Measurements from ENCODE around the gene PHF10.
"Not testable (repeated sequence)": the region's sequence is repeated elsewhere in the genome, so short reads cannot be mapped to it uniquely, and the experiment has no call there.

The PHF10 gene

DNA sequence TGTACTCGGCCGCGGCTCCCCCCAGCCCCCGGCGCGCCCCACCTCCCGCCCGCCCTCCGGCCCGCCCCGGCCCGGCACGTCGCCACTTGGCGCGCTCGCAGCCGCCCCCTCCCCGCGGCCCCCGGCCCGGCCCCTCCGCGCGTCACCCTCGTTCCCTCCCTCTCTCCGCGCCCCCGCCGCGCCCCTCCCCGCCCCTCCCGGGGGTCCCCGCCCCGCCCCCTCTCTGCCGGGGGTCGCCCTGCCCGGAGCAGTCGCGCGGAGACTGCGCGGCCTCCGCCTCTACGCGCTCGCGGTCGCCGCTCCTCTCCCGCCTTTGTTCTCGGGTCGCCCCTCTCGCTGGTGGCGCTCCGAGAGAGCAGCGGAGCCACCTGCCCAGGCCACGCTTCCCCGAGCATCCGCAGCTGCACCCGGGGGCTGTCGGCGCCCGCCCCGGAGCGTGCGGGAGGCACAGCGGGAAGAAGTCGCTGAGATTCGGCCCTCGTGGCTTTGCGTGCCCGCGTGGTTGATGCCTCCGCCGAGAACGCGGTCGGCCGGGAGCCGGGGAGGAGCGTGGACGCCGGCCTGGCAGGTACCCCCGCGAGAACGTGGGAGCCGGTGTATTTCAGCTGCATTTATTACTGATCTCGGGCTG is at the start of gene PHF10:
Gene PHF10, minus strand, starts transcription at position 7 of the 631 bp plus-strand sequence. CDS start 569 bp downstream, outside the sequence.
- peak; percentile 47 to 67 for DNase-seq (ENCODE audit: low read depth in 2 of 2)

DNA sequence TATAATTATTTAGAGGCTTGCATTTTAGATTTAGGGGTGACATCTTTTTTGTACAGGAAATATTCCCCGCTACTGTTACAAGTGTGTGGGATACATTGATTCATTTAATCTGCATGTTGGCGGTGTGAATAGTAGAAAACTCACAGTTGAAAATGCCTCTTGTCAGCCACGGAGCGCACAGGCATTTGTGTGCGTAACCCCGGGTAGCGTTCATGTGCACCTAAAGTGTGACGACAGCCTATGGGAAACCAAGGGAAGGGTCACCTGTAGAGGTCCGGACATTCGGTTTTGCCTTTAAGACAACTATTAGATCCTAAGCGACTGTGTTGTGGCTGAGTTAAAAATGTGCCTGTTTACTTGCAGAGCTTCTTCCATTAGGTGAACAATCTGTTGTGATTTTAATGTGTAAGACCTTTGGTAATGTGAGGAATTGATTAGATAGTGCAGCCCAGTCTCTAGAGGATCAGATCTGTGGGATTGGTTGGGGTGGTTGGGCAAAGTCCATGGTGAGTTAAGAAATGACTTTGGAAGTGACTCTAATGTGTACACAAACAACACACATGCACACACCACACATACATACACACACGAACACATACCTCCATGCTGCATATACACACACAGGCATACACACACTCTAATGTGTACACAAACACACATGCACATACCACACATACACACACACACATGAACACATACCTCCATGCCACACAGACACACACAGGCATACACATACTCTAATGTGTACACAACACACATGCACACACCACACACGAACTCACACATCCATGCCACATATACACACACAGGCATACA is 42.8 kb upstream of the PHF10 start:
- no peak for DNase-seq (ENCODE audit: low read depth in 2 of 2)

DNA sequence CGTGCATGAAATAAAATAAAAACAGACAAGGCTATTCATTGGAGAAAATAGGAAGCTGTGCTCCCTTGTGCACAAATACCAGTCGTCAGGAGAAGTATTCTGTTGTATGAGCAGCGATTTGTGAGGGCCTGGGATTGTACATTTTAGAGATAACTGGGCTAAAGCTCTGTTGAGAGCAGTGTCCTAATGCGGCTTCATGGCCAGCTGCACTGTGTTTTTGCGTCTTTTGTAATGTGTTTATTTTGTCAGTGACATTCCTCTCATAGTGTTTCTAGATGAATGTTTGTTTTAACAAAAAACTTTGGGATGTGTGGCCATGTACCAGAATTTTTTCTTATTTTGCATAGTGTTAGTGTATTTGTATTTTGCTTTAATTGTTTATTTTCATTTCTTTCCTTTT is 41.9 kb upstream of the PHF10 start:
- DNase-seq (ENCODE audit: low read depth in 2 of 2), result no peak

DNA sequence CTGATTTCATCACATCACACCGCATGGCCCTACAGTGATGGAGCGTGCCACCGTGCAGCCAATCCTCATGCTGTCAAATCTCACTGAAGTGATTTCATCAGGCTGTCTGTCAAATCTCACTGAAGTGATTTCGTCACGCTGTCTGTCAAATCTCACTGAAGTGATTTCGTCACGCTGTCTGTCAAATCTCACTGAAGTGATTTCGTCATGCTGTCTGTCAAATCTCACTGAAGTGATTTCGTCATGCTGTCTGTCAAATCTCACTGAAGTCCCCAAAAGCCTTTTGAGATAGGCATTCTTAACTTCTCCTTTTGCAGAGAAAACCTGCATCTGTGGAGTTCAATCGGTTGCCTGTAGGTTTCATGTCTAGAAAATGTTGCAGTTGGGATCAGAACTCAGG is 41.5 kb upstream of the PHF10 start:
- not testable (repeated sequence) for DNase-seq (ENCODE audit: low read depth in 2 of 2)

DNA sequence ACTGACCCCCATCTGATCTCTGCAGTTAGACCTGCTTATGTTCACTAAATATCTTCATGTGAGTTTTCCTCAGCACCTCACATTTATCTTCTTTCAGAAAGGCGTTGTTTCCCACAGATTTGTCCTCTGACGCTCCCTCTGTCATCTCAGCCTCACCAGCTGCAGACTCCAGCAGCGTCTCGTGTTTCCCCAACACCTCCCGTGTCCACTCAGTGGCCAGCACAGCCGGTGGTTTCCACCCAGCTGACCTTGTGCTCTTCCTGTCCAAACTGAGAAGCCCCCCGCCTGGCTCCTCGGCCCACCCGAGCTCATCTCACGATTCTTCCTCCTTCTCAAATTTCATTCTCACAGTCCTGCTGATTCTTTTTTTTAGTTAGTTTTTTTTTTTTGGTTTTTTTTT is 39.6 kb upstream of the PHF10 start:
- DNase-seq (ENCODE audit: low read depth in 2 of 2), result no peak

DNA sequence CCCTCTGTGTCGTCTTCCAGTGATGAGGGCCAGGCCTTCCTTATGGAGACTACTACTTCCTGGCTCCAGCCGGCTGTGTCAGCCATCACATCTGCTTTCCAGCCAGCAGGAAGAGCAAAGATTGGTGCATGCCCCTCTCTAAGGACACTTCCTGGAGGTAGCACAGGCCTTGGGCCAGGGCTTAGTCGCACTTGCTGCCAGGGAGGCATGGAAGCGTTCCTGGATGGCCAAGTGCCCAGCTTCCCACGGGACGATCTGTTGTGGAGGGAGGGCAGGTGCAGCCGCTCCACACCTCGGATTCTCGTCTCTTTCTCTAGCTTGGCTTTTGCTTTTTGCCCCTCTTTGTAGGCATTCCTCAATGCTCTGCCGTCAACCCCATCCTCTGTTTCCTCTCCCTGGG is 39.0 kb upstream of the PHF10 start:
- no peak for DNase-seq (ENCODE audit: low read depth in 2 of 2)

DNA sequence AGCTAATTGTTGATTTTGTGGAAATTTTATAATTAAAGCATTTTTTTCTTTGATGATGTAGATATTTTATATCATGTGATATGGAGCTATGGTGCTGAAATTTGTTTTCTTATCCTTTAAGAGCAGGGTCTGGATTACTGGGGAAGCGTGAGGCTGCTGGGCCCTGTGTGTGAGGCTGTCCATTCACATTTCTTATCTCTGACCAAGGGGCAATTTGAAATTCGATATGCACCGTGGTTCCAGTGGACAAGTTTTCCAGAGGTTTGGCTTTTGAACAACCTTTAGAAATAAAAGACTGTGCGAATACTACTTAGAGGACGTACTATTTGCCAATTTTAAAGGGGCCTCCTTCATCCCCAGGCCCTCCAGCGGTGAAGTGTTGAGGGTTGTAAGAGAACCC is 30.9 kb upstream of the PHF10 start:
- DNase-seq (ENCODE audit: low read depth in 2 of 2), result no peak

DNA sequence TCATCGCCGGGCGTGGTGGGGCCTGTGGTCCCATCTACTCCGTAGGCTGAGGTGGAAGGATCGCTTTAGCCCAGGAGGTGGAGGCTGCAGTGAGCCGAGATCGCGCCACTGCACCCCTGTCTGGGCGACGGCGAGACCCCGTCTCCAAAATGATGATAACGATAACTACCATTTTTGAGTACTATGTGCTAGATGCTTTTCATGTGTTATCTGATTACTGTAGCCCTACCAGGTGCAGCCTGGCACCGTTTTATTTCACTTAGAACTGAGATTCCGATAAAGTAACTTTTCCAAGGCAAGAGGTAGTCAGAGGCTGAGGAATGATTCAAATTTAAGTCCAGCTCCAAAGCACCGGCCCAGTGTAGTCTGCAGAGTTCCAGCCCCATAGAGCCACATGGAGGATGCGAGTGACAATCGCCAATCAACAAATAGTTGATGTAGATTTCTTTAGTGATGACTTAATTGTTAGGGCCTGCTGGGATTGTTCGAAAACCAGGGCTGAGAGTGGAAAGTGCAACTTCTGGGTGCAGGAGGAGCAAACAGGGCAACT is 27.8 kb upstream of the PHF10 start:
- no peak for DNase-seq (ENCODE audit: low read depth in 2 of 2)

DNA sequence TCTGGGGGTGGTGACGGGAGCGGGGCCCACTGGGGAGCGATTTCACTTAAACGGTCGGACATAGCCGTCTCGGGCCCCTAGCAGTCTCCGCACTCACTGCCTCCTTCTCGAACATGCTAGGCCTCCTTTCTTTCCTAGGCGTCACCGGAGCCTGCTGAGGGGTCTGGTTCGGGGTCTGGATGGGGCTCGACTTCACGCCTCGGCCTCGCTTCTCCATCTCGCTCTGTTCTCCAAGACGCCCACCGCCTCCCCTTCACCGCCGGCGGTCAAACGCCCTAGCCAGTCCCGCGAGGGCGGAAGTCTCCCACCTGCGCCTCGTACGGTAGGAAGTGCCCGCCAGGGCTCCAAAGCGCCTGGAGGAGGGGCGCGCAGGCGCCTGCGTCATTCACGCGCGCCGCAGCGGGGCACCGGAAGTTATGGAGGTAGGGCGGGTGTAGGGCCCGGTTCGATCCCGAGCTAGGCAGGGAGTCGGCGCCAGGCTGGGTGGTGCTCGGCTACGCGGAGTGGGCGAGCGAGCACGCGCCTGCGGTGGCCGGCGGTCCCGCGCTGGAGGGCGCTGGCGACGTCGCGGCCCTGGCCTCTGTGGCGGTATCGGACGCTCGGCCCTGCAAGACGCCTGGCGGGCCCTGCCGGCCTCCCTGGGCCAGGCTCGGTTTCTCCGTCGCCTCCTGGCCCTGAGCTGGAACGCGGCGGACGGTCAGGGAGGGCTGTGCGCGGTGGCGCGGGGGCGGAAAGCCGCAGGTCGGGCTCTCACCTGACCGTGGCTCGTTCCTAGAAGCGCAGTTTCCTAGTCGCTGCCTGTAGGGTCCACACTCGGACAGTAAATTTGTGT is 27.2 kb upstream of the PHF10 start, which contains the start of the genes DYNLT2 and ERMARD:
Gene DYNLT2, minus strand, starts transcription at position 331 of the 832 bp plus-strand sequence. Its CDS starts 114 bp downstream, at position 217.
Gene ERMARD, plus strand, starts transcription at position 381 of the 832 bp plus-strand sequence. Its CDS starts 36 bp downstream, at position 417.
- DNase-seq (ENCODE audit: low read depth in 2 of 2), result peak; percentile 86 to 93

DNA sequence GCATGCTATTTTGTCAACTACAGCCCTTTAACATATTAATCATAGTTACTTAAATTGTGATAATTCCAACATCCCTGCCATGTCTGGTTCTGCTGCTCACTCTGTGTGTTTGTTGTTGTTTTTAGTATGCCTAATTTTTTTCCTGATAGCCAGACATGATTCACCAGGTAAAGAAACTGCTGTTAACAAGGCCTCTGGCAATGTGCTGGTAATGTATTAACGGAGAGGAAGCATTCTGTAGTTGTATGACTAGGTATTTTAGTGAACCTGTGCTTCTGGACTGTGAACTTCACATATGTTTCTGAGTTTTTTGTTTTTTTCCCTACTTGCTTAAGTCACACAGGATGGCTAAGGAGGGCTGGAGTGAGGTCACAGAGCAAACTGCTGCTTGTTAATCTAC is 22.3 kb upstream of the PHF10 start:
- no peak for DNase-seq (ENCODE audit: low read depth in 2 of 2)

DNA sequence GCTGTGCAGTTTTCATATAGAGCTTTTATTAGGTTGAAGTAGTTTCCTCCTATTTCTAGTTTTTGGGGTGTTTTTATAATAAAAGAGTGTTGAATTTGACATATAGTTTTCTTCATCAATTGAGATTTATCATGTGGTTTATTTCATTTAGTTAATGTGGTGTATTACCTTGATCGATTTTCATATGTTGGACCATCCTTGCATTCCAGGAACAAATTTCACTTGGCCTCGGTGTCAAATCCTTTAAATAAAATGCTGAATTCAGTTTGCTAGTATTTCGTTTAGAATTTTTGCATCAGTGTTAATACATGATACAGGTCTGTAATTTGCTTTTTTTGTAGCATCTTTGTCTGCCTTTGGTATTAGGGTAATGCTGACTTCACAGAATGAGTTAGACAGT is 21.1 kb upstream of the PHF10 start:
- DNase-seq (ENCODE audit: low read depth in 2 of 2), result no peak

DNA sequence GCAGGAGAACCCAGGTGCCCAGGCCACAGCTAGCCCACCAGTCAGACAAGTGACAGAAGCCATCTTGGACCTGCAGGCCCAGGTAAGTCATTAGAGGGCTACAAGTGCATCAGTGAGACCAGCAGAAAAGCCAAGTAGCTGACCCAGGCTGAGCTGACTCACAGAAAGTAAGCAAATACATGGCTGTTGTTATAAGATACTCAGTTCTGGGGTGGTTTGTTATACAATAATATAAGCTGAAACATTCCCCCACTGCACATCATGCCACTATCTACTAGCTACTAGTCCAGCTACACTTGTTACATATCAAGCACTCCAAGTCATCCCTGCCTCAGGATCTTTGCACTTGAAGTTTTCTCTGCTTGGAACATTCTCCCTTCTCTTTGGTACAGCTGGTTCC is 17.0 kb upstream of the PHF10 start:
- DNase-seq (ENCODE audit: low read depth in 2 of 2), result no peak

DNA sequence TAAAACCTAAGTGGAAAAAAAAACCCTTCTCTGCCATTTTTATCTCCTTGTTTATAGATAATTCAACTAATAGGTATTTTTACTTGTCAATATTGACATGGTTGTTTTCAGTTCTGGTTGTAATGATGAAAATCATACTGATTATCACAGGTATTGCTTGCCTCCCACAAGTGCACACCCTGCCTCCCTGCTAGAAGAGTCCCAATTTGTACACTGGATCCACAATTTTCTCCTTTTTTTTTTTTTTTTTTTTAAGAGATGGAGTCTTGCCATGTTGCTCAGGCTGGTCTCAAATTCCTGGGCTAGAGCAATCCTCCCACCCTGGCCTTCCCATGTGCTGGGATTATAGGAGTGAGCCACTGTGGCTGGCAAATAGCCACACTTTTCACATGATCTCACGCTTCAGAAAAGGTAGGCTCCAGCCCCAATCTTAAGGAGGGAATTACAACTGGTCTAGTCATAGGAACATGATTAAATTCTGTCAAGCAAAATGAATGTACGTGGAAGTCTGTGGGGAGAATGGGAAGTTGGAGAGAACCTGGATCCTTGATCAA is 14.8 kb upstream of the PHF10 start:
- DNase-seq (ENCODE audit: low read depth in 2 of 2), result no peak

DNA sequence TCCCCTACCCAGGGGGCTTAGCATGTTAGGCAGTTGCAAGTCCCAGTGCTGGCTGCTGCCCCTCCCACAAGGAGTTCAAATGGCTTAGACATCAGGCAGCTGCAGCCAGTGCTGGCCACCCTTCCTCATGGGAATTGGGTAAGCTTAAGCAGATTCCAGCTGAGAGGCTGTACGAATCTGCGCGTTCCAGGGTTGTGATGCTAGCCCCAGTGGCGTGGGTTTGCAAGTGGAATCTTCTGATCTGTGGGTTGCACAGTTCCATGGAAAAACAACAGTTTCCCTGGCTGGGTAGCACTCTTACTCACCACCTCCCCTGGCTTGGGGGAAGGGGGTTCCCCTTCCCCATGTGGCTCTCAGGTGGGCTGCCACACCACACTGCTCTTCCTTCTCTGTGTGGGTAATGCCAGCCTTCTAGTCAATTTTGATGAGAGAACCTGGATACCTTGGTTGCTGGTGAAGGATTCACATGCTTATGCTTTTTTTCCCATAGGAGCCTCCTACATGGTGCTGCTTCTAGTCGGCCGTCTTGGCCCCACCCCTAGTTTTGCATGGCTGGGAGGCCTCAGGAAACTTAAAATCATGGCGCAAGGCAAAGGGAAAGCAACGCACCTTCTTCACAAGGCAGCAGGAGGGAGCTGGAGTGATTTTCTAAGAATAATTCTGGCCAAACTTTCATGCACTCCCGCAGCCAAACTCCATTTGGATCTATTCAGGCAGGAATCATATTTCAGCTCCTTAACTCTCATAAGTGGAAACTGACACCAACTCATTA is 14.1 kb upstream of the PHF10 start:
- DNase-seq (ENCODE audit: low read depth in 2 of 2), result no peak

DNA sequence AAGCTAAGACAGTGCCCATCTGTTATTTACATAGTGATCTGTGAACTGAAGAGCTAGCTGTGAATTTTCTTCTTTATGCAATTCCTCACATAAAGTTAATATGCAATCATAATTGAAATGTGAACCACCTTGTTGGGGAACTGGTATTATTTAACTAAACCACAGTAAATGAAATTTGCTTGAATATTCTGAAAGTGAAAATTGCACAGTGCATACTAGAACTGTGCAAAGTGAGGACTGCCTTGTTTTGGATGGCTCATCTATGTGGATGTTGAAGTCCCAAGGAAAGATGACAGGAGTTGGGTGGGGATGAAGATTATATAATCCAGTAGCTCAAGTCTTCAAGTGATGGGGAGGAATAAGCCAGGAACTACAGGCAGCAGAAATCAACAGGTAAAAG is 5.7 kb upstream of the PHF10 start:
- no peak for DNase-seq (ENCODE audit: low read depth in 2 of 2)

DNA sequence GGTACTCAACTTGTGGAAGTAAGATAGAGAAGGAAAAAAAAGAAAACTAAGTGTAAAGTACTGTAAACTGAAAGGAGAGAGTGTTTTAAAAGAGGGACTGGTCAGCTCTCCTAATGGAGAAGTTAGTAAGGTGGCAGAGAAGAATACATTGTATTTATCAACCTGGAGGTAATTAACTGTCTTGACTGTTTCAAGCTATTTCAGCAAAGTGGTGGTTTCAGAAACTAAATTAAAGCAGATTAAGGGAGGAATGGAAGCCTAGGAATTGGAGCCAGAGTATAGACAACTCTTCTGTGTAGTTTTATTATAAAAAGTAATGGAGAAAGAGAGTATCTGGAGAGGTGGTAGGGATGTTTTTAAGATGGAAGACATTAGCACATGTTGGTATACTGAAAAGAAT is 2.7 kb upstream of the PHF10 start:
- no peak for DNase-seq (ENCODE audit: low read depth in 2 of 2)

DNA sequence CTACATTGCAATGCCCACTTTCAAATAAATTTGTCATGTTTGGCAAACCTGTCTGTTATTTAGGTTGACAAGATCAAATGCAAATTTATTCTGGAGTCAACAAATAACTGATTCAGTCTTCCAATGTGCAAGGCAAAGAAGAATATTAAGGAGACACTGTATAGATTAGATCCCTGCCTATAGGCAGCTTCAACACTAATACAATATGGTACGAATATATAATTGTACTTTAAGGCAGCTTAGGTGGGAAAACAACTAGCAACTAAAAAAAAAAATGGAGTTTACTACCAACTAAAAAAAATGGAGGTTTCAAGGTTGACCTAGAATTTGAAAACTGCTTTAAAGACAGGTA is 1.7 kb upstream of the PHF10 start:
- no peak for DNase-seq (ENCODE audit: low read depth in 2 of 2)

DNA sequence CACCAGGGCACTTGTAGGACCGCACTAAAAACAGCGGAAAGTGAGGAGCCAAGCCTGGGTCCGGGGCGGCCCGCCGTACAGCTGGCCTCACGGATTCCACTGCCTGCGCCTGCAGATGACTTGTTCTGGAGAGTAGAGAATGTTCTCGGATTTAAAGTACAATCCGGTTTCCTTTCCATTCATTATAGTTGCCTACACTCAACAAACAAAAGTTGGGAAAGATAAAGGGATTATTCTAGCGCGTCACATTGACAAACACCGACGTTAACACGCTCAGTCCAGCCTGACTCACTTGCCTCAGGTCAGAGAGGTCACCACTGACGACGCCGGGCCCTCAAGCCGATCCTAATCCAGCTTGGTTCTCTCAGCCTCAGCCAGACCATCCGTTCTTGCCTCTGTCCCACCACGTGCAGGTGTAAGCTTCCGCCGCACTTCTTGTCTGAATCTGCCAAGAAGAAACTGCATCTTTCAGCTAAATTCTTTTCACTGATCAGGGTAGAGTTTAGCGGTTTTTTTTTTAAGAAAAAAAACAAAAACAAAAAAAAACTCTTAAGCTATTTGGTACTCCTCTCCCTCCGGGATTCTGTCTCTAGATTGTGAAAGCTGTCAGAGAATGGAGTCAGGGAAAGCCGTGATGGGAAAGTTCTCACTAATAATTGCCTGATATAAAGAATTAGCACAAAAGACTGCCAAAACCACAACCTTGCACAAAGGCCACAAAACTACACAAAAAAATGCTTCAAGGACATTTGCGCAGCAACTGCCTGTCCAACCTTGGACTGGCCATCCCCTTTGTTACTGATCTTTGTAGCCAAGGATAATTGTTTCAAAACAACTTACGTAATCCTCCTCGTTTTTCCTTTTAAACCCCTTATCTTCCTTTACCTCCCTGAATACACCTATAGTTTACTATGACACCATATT is 1.1 kb upstream of the PHF10 start:
- DNase-seq (ENCODE audit: low read depth in 2 of 2), result no peak

DNA sequence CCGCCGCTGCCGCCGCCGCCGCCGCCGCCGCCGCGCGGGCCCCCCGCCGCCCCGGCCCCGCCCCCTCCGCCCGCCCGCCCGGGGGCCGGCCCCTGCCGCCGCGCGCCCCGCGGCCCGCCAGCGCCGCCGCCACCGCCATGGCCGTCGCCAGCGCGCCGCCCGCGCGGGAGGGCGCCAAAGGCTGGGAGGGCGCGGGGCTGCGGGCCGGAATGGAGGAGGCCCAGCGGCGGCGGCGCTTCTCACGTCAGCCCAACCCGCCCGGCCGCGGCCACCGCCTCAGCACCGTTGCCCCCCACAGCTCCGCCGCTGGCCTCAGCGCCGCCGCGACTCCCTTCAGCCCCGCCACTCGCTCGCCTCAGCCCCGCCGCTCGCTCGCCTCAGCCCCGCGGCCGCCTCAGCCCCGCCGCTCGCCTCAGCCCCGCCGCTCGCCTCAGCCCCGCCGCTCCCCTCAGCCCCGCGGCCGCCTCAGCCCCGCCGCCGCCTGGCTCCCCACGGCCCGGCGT is 258 bp downstream of the PHF10 start:
- DNase-seq (ENCODE audit: low read depth in 2 of 2), result peak in 1 of 2 donors; percentile 23

Data from stimulated activated CD8-positive, alpha-beta memory T cell treated with anti-CD3 and anti-CD28 coated beads, Interleukin-2, amount 100 ng/mL, for 48 hours (primary cell).